B cell (primary cell): Measurements from ENCODE around the gene RDM1.

Source experiments
- EZH2 ChIP-seq: IDR thresholded peaks from 2 replicates; pipeline ENCODE4 v1.6.1; 2012; ENCODE audit warnings: borderline replicate concordance, low read depth, mild to moderate bottlenecking, moderate library complexity, low read length; ENCODE audit not compliant: insufficient read depth, poor library complexity, severe bottlenecking
- TF ChIP-seq, protein P1 (sequence below): fragments of 200-600 bp; IDR thresholded peaks from one replicate; pipeline ENCODE4 v1.8.0; 2022; ENCODE audit warnings: antibody characterized with exemption, mild to moderate bottlenecking

DNA sequence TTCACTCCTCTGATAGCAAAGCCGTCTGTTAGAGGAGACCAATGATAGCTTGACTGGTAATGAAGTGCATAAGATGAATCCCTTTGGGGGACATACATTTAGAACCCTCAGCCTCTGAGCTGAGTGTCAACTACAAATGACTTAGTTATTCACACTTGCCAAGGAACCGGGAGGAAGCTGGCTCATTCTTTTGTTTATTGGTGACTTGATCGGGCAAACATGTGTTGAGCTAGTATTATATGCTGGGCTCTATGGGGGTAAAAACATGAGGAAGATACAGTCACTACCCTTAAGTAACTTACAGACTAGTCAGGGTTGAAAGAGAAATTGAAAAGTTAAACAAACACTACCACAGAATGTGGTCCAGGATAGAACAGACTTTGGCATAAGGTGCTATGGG is 47.8 kb upstream of the RDM1 start:
- TF ChIP-seq, protein P1, sequence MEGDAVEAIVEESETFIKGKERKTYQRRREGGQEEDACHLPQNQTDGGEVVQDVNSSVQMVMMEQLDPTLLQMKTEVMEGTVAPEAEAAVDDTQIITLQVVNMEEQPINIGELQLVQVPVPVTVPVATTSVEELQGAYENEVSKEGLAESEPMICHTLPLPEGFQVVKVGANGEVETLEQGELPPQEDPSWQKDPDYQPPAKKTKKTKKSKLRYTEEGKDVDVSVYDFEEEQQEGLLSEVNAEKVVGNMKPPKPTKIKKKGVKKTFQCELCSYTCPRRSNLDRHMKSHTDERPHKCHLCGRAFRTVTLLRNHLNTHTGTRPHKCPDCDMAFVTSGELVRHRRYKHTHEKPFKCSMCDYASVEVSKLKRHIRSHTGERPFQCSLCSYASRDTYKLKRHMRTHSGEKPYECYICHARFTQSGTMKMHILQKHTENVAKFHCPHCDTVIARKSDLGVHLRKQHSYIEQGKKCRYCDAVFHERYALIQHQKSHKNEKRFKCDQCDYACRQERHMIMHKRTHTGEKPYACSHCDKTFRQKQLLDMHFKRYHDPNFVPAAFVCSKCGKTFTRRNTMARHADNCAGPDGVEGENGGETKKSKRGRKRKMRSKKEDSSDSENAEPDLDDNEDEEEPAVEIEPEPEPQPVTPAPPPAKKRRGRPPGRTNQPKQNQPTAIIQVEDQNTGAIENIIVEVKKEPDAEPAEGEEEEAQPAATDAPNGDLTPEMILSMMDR, result no peak
- no peak for TF ChIP-seq EZH2
